ENCODE results near the gene NLRP8.

DNA sequence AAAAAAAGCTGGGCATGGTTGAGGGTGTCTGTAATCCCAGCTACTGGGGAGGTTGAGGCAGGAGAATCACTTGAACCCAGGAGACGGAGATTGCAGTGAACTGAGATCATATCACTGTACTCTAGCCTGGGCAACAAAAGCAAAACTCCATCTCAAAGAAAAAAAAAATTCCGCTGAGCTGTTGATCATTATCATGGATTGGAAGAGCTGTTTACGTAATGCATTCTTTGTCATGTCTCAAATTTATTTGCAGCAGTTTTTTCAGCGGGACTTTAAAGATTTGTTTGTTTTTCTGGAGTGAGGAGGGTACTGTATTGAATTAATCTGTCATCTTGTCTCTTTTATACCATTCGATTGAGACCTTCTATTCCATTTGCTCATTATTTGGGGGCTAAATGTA is 43.2 kb downstream of the NLRP8 start:
- no peak for TF ChIP-seq MAZ (IDR thresholded peaks at IDR 0.05; ENCODE audit: borderline replicate concordance, low read depth, low read length)
- no peak for TF ChIP-seq POLR2A (IDR thresholded peaks at IDR 0.05; ENCODE audit: low read depth, low read length)
- TF ChIP-seq, protein P1, sequence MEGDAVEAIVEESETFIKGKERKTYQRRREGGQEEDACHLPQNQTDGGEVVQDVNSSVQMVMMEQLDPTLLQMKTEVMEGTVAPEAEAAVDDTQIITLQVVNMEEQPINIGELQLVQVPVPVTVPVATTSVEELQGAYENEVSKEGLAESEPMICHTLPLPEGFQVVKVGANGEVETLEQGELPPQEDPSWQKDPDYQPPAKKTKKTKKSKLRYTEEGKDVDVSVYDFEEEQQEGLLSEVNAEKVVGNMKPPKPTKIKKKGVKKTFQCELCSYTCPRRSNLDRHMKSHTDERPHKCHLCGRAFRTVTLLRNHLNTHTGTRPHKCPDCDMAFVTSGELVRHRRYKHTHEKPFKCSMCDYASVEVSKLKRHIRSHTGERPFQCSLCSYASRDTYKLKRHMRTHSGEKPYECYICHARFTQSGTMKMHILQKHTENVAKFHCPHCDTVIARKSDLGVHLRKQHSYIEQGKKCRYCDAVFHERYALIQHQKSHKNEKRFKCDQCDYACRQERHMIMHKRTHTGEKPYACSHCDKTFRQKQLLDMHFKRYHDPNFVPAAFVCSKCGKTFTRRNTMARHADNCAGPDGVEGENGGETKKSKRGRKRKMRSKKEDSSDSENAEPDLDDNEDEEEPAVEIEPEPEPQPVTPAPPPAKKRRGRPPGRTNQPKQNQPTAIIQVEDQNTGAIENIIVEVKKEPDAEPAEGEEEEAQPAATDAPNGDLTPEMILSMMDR (conservative IDR thresholded peaks at IDR 0.05; ENCODE audit: low read depth, low read length): no peak
- TF ChIP-seq, protein P2, sequence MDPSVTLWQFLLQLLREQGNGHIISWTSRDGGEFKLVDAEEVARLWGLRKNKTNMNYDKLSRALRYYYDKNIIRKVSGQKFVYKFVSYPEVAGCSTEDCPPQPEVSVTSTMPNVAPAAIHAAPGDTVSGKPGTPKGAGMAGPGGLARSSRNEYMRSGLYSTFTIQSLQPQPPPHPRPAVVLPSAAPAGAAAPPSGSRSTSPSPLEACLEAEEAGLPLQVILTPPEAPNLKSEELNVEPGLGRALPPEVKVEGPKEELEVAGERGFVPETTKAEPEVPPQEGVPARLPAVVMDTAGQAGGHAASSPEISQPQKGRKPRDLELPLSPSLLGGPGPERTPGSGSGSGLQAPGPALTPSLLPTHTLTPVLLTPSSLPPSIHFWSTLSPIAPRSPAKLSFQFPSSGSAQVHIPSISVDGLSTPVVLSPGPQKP (IDR thresholded peaks at IDR 0.05; ENCODE audit: borderline replicate concordance, low read depth, low read length): no peak
- TF ChIP-seq BHLHE40 (IDR thresholded peaks at IDR 0.05; ENCODE audit: low read depth, low read length): no peak
- no peak for TF ChIP-seq RFX5 (IDR thresholded peaks at IDR 0.05; ENCODE audit: low read depth, low read length)
- no peak for TF ChIP-seq MAFK (IDR thresholded peaks at IDR 0.05; ENCODE audit: low read depth, low read length)
- TF ChIP-seq RAD21 (IDR thresholded peaks at IDR 0.05; ENCODE audit: low read length): no peak
- TF ChIP-seq SMC3 (IDR thresholded peaks at IDR 0.05; ENCODE audit: low read depth, low read length): no peak
- no peak for TF ChIP-seq NFE2L2 (IDR thresholded peaks at IDR 0.05; ENCODE audit: low read depth, low read length)
- no peak for TF ChIP-seq CEBPB (IDR thresholded peaks at IDR 0.05; ENCODE audit: low read depth, low read length)
